ENCODE measurements around the gene DSPP. TPM values are rescaled to one million over a fixed set of nuclear protein-coding genes. Genes with fewer than 3 reads are reported as not detected.

DSPP gene
- total and polyA plus RNA-seq, 10 donors: not detected

GRCh38 chr4:87575408-87575807 is 32.9 kb upstream of the DSPP start:
- intact Hi-C loops (cut with DNase I; ENCODE audit: low total_unique reads): no loop called here
- TF ChIP-seq CTCF (IDR thresholded peaks at IDR 0.05 in 8 of 11, conservative IDR thresholded peaks at IDR 0.05 in 3 of 11) (no peak), POLR2AphosphoS5 (IDR thresholded peaks at IDR 0.05) (no peak), POLR2A (IDR thresholded peaks at IDR 0.05) (no peak)
- Histone ChIP-seq H3K27me3 (replicated peaks in 1 of 7) (no peaks in the 10 kb centered on the region), H3K27ac (no peak overlapping the region), H3K4me1 (no peaks in the 10 kb centered on the region), H3K4me3 (no peak overlapping the region), H3K9me3 (peaks cover 0 to 4% (median 0%) of the 10 kb centered on the region in 8 donors), H3K36me3 (no peaks in the 10 kb centered on the region)
- no peak for DNase-seq
- WGBS, 5 donors: 80 to 98% (median 91%) methylated on average over 1 of the region's 1 CpG

GRCh38 chr4:87575983-87576382 is 32.3 kb upstream of the DSPP start:
- Histone ChIP-seq H3K4me1 (no peaks in the 10 kb centered on the region), H3K9me3 (peaks cover 0 to 4% (median 0%) of the 10 kb centered on the region in 8 donors), H3K27ac (no peak overlapping the region), H3K4me3 (no peak overlapping the region), H3K27me3 (replicated peaks in 1 of 7) (no peaks in the 10 kb centered on the region), H3K36me3 (no peaks in the 10 kb centered on the region)
- DNase-seq: no peak
- intact Hi-C loops (cut with DNase I; ENCODE audit: low total_unique reads): no loop called here
- no peak for TF ChIP-seq POLR2AphosphoS5 (IDR thresholded peaks at IDR 0.05)
- no peak for TF ChIP-seq CTCF (IDR thresholded peaks at IDR 0.05 in 8 of 11, conservative IDR thresholded peaks at IDR 0.05 in 3 of 11)
- TF ChIP-seq POLR2A (IDR thresholded peaks at IDR 0.05): no peak

- 16 to 34% (median 21%) methylated on average over 2 of the region's 2 CpGs for WGBS, 5 donors
Observed at GRCh38 chr4:87579478-87579877, 28.9 kb upstream of the DSPP start.

GRCh38 chr4:87580057-87580456 is 28.3 kb upstream of the DSPP start:
- Histone ChIP-seq H3K27me3 (replicated peaks in 1 of 7) (no peaks in the 10 kb centered on the region), H3K9me3 (no peaks in the 10 kb centered on the region), H3K4me1 (no peaks in the 10 kb centered on the region), H3K4me3 (no peak overlapping the region), H3K27ac (no peak overlapping the region), H3K36me3 (no peaks in the 10 kb centered on the region)
- intact Hi-C loops (cut with DNase I; ENCODE audit: low total_unique reads): no loop called here
- TF ChIP-seq CTCF (IDR thresholded peaks at IDR 0.05 in 8 of 11, conservative IDR thresholded peaks at IDR 0.05 in 3 of 11) (no peak), POLR2AphosphoS5 (IDR thresholded peaks at IDR 0.05) (no peak), POLR2A (IDR thresholded peaks at IDR 0.05) (no peak)
- WGBS, 5 donors: 59 to 86% (median 69%) methylated on average over 3 of the region's 3 CpGs
- DNase-seq: no peak

More at GRCh38 chr4:87579478-87579877, 28.9 kb upstream of the DSPP start:
- H3K27me3 ChIP-seq (replicated peaks in 1 of 7): no peaks in the 10 kb centered on the region
- DNase-seq: no peak
- intact Hi-C loops (cut with DNase I; ENCODE audit: low total_unique reads): no loop called here
- no peak for TF ChIP-seq CTCF (IDR thresholded peaks at IDR 0.05 in 8 of 11, conservative IDR thresholded peaks at IDR 0.05 in 3 of 11)
- H3K4me3 ChIP-seq: no peak overlapping the region
- no peak overlapping the region for H3K27ac ChIP-seq
- no peaks in the 10 kb centered on the region for H3K36me3 ChIP-seq
- H3K9me3 ChIP-seq: peaks cover 0 to 2% (median 0%) of the 10 kb centered on the region in 8 donors
- H3K4me1 ChIP-seq: no peaks in the 10 kb centered on the region
